Fibroblast of pulmonary artery (primary cell): Measurements from ENCODE around the gene FBXL17.

Experiments used
- DNase-seq: peaks from one replicate; pipeline ENCODE4 v3.0.0-alpha.2; 2010; ENCODE audit warnings: low read depth
- H3K4me3 ChIP-seq: replicated peaks from 2 replicates; pipeline ENCODE4 v1.5.1; 2011; ENCODE audit warnings: low read depth, mild to moderate bottlenecking, control low read depth, low read length, moderate library complexity
- CTCF ChIP-seq: IDR thresholded peaks from 2 replicates; pipeline ENCODE4 v1.5.1; 2011; ENCODE audit warnings: mild to moderate bottlenecking, control low read depth, low read length, inconsistent platforms; ENCODE audit errors: missing control alignments

FBXL17 gene

GRCh38 chr5:108271127-108271526 lies 110.8 kb downstream of the FBXL17 start:
- no peak for DNase-seq
- H3K4me3 ChIP-seq: no peak overlapping the region
- no peak for TF ChIP-seq CTCF

- TF ChIP-seq CTCF: no peak
- peak; percentile 43 for DNase-seq
- no peak overlapping the region for H3K4me3 ChIP-seq
Observed at GRCh38 chr5:108266242-108266641, 115.7 kb downstream of the FBXL17 start.

- no peak for TF ChIP-seq CTCF
- no peak overlapping the region for H3K4me3 ChIP-seq
- DNase-seq: no peak
Observed at GRCh38 chr5:108264533-108264932, 117.4 kb downstream of the FBXL17 start.

- no peak for DNase-seq
- no peak for TF ChIP-seq CTCF
- H3K4me3 ChIP-seq: no peak overlapping the region
Observed at GRCh38 chr5:108263338-108263737, 118.6 kb downstream of the FBXL17 start.

GRCh38 chr5:108260858-108261170 lies 121.1 kb downstream of the FBXL17 start:
- TF ChIP-seq CTCF: no peak
- no peak for DNase-seq
- no peak overlapping the region for H3K4me3 ChIP-seq

- no peak for TF ChIP-seq CTCF
- no peak overlapping the region for H3K4me3 ChIP-seq
- peak; percentile 93 for DNase-seq
Observed at GRCh38 chr5:108260117-108260857, 121.6 kb downstream of the FBXL17 start.

- H3K4me3 ChIP-seq: no peak overlapping the region
- DNase-seq: peak; percentile 27
- TF ChIP-seq CTCF: no peak
Observed at GRCh38 chr5:108259306-108259705, 122.6 kb downstream of the FBXL17 start.
